DND-41 (cell line): ENCODE results near the gene NDUFC2.

Experiments used
- ATAC-seq: fragments of 200-7000 bp; cut with Tn5 transposase; 3 replicates; pipeline ENCODE4 v1.9.1; 2021; ENCODE audit warnings: low read depth; ENCODE audit not compliant: insufficient read depth
- DNase-seq: peaks from one replicate; pipeline ENCODE4 v3.0.0-alpha.2; 2020
- H2AFZ ChIP-seq: 2 replicates; pipeline ENCODE4 v1.6.0; 2012; ENCODE audit warnings: low read depth, low read length
- H3K27ac ChIP-seq: 2 replicates; pipeline ENCODE4 v1.5.1; 2012; ENCODE audit warnings: low read length, inconsistent platforms
- H3K27me3 ChIP-seq: fragments of 200-600 bp; sonication (generic); 2 replicates; pipeline ENCODE4 v1.6.0; 2012; ENCODE audit warnings: low read length, mild to moderate bottlenecking, inconsistent platforms; ENCODE audit not compliant: insufficient read depth, poor library complexity
- H3K36me3 ChIP-seq: 2 replicates; pipeline ENCODE4 v1.5.1; 2012; ENCODE audit warnings: low read length, inconsistent platforms; ENCODE audit not compliant: insufficient read depth
- H3K4me1 ChIP-seq: 2 replicates; pipeline ENCODE4 v1.5.1; 2012; ENCODE audit warnings: mild to moderate bottlenecking, low read length; ENCODE audit not compliant: insufficient read depth
- H3K4me2 ChIP-seq: 2 replicates; pipeline ENCODE4 v1.6.0; 2012; ENCODE audit warnings: mild to moderate bottlenecking, moderate library complexity, low read length, inconsistent platforms; ENCODE audit not compliant: insufficient read depth
- H3K4me3 ChIP-seq, 2 experiments: fragments of 200-600 bp in 1 of 2; shearing (Covaris generic) in 1 of 2; 2 replicates each; pipeline ENCODE4 v1.5.1; 2012 to 2016; ENCODE audit warnings: inconsistent platforms in 2 of 2, low read length in 2 of 2, mild to moderate bottlenecking in 2 of 2, low read depth in 1 of 2, moderate library complexity in 1 of 2
- H3K79me2 ChIP-seq: 2 replicates; pipeline ENCODE4 v1.6.0; 2012; ENCODE audit warnings: low read length, inconsistent platforms; ENCODE audit not compliant: insufficient read depth
- H3K9ac ChIP-seq: 2 replicates; pipeline ENCODE4 v1.6.0; 2012; ENCODE audit warnings: low read depth, mild to moderate bottlenecking, inconsistent platforms, low read length, moderate library complexity
- H3K9me3 ChIP-seq: 2 replicates; pipeline ENCODE4 v1.5.1; 2012; ENCODE audit warnings: low read length, moderate library complexity, mild to moderate bottlenecking, inconsistent platforms; ENCODE audit not compliant: insufficient read depth, severe bottlenecking
- H4K20me1 ChIP-seq: 2 replicates; pipeline ENCODE4 v1.6.0; 2012; ENCODE audit warnings: low read length; ENCODE audit not compliant: insufficient read depth
- CTCF ChIP-seq: IDR thresholded peaks from 2 replicates; pipeline ENCODE4 v1.5.1; 2012; ENCODE audit warnings: borderline replicate concordance, low read length, moderate library complexity, mild to moderate bottlenecking; ENCODE audit not compliant: poor library complexity, severe bottlenecking; ENCODE audit errors: extremely low read depth
- EZH2 ChIP-seq: IDR thresholded peaks from 3 replicates; pipeline ENCODE4 v1.6.1; 2012; ENCODE audit warnings: borderline replicate concordance, low read depth, mild to moderate bottlenecking, moderate library complexity, low read length, inconsistent platforms; ENCODE audit not compliant: severe bottlenecking

Gene NDUFC2

DNA sequence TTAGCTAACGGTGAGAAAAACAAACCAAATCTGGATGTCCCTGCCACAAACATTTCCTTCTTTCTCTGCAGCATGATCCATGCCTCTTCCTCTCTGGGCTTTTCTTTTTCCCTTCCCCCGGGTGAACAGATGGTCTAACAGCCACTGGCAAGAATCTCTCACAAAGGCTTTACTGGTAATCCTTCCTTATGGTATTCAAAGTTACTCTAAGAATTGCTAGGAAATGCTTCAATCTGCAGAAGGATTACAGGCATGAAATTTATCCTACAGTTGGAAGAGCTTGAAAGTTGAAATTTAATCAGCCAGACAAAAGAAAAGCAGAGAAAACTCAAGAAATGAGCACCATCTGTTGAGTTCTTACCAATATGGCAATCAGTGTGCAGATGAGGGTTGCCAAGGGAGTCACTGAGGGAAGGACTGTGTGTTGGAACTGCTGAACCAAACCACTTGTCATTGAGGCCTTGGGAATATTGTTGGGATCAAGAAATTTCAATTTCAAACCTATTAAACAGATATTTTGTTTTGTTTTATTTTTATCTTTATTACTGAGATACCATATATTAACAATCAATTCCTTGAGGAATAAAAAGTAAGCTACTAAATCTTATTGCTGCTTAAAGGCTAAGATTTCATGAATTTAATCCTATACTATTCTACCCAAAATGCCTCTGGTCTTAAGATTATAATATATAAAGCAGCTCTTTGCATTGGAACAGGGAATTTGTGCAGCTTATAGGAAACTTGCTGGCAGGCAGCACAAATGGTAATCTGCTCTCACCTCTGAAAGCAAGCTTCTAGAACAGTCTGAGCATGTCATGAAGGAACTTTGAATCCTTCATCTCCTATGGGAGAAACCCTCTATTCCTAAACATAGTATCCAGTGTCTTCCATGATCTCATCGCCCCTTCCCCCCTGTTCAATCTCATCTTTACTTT, 29.7 kb upstream of the NDUFC2 start:
- H3K4me1 ChIP-seq = no peaks in the 10 kb centered on the region
- H3K9me3 ChIP-seq = no peaks in the 10 kb centered on the region
- H3K9ac ChIP-seq = no peak overlapping the region
- H3K36me3 ChIP-seq = peaks cover 63% of the 10 kb centered on the region
- H3K4me2 ChIP-seq = no peak overlapping the region
- no peak overlapping the region for H2AFZ ChIP-seq
- H3K79me2 ChIP-seq = no peaks in the 10 kb centered on the region
- H3K4me3 ChIP-seq = no peak overlapping the region
- DNase-seq (no peak), ATAC-seq (no peak)
- H4K20me1 ChIP-seq = no peaks in the 10 kb centered on the region
- H3K27ac ChIP-seq = no peak overlapping the region
- TF ChIP-seq CTCF = no peak
- no peak for TF ChIP-seq EZH2
- no peaks in the 10 kb centered on the region for H3K27me3 ChIP-seq

DNA sequence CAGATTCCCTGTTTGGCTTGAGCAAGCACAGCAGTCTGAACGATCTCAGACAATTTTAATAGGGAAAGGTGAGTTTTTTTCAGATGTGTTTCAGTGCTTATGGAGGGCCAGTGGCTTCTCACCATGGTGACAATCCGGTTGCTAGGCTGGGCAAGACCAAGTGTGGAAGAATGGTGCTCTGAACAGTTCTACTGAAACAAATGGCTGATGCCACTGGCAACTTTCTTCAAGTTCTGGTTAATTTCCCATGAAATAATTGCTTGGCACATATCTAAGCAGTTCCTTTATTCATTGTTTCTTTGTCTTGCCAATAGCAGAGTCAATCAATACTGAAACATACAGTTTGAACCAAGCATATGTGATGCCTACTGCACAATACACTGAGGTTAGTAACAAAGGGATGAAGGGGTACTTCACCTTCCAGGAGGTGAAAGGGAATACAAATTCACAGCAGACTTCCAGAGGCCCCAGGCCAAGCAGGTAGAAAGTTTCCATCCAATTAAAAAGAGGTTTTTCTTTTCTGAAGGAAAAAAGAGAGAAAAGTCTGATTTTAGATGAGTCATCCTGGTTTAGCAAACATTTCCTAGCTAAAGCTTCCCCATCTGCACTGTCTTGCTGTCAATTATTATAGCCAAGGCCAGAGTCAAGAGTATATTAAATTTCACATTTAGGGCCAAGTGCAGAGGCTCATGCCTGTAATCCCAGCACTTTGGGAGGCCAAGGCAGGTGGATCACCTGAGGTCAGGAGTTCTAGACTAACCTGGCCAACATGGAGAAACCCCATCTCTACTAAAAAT, 21.2 kb upstream of the NDUFC2 start:
- H3K27ac ChIP-seq = no peak overlapping the region
- H3K4me1 ChIP-seq = no peaks in the 10 kb centered on the region
- no peak for ATAC-seq
- H3K9me3 ChIP-seq = no peaks in the 10 kb centered on the region
- no peak overlapping the region for H2AFZ ChIP-seq
- no peak overlapping the region for H3K9ac ChIP-seq
- no peak for DNase-seq
- H3K79me2 ChIP-seq = no peaks in the 10 kb centered on the region
- H3K4me2 ChIP-seq = no peak overlapping the region
- TF ChIP-seq CTCF (no peak), EZH2 (no peak)
- H4K20me1 ChIP-seq = no peaks in the 10 kb centered on the region
- H3K4me3 ChIP-seq = no peak overlapping the region
- H3K27me3 ChIP-seq = no peaks in the 10 kb centered on the region
- H3K36me3 ChIP-seq = peaks cover 53% of the 10 kb centered on the region

GRCh38 chr11:78100261-78100660, 20.6 kb upstream of the NDUFC2 start:
- no peak overlapping the region for H2AFZ ChIP-seq
- H3K36me3 ChIP-seq = peaks cover 57% of the 10 kb centered on the region
- no peak overlapping the region for H3K4me3 ChIP-seq
- no peak overlapping the region for H3K27ac ChIP-seq
- no peaks in the 10 kb centered on the region for H3K27me3 ChIP-seq
- H3K9ac ChIP-seq = no peak overlapping the region
- TF ChIP-seq CTCF (no peak), EZH2 (no peak)
- H3K9me3 ChIP-seq = no peaks in the 10 kb centered on the region
- ATAC-seq (no peak), DNase-seq (no peak)
- no peaks in the 10 kb centered on the region for H3K79me2 ChIP-seq
- no peaks in the 10 kb centered on the region for H3K4me1 ChIP-seq
- no peak overlapping the region for H3K4me2 ChIP-seq
- H4K20me1 ChIP-seq = no peaks in the 10 kb centered on the region
